Measurements from ENCODE around the gene ONECUT1. TPM values are rescaled to one million over a fixed set of nuclear protein-coding genes. Genes with fewer than 3 reads are reported as not detected.
A peak's percentile ranks its signal among the peaks of the same experiment; 100 is the strongest.

ONECUT1 gene
- polyA plus RNA-seq, 1 donor = 0.23 TPM

DNA sequence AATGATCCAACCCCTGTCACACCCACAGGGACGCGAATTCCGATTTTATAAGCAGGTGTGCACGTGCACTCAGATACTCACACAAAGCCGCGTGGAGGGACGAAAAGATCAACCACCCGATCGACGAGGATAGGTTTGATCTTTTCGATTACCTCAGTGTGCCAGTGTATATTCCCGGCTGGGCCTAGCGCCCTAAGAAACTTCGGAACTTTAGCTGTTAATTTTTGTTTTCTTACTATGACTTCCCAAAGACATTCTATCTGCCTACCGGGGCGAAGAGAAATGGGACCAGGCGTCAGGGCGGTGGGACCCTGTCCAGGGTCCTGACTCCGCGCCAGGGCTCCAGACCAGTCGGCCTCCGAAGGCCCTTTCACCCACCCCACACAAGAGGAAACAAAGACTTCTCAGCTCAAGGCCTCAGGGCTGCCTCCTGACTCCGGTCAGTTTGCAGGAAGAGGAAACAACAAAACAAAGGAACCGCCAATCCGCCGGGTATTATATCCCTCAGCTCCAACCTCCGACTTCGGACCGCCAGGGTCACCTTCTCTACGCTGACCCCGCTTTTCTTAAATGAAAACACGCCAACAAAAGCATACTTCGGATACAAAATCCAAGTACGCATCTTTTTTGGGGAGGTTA lies 6.8 kb downstream of the ONECUT1 start:
- peak; percentile 61 for DNase-seq

DNA sequence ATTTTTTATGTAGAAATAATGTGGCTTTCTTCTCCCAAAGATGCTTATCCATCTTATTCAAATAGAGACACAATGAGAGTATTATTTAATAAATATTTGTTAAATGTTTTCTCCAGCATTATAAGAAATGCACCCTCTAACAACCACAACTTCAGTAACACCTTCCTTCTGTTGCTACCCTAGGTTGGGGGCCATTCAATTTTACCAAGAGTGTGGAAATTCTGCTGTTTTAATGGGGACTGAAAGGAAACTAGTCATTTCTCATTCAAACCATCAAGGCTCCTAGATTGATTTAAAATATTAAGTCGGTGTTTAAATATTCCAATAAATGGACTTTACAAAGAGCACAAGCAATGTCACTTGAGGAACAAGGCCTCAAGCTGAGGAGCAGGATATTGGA lies 7.6 kb downstream of the ONECUT1 start:
- no peak for DNase-seq

DNA sequence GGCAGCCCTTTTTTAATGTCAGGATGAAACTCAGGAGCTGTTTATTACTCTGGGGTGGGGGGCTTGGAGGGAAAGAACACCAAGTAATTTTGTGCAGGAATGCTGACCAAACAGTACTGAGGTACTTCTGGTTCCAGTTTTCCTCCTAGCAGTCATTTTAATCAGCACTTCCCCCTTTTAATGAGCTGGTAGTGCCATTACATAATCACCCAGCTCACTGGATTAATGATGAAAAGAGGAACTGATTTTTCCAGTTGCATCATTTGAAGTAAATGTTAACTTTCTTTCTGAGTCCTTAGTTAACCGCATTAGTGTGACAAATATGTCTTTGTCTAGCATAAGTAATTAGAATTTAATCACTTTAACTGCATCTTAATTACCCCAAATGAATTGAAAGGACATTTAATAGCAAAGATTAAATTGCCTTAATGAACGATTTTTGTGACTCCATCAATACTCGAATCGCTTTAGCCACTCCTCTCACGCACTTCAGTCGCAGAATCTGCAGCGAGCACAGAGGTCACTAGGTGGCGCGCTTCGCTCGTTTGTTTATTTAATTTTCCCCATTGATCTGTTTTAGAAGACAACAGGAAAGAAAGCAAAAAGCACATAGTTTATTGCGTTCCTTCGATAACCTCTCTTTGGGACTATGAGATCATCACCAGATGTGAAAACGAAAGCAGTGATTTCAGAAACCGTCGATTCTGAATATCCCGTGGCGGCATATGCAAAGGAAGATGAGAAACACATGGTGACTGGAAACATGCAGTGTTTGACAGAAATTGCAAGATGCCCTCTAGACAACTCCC lies 9.8 kb downstream of the ONECUT1 start:
- no peak for DNase-seq

DNA sequence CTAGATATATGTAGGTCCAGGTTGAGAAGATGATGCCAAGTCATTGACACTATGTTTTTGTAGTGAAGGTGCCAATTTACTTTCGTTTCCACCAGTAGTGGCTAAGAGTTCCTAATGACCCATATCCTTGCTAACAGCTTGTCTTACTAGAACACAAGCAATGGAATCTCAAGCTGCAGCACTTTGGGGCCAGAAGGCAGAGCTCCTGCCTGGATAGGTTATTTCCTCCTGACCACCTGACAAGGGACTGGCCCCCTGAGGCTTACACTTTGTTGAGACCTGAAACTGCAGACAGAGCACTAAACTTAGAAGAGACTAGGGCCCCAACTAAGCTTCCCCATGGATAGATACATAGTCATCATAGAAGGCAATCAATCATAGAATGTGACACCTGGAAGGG lies 11.7 kb downstream of the ONECUT1 start:
- no peak for DNase-seq

DNA sequence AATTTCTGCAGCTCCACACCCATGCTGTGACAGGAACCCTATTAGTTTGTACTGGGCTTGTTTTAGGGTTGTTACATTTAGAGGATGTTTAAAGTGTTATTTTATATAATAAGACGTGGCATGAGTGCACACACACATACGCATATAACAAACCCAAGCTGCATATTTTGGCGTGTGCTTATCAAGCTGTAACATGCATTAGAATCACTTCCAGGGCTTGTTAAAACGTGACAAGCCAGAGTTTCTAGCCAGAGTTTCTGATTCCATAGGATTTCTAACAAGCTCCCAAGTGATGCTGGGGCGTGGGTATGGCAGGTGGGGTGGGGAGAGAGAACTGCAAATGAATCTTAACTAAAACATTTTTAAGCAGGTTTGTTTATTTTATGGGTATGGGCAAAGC lies 17.4 kb downstream of the ONECUT1 start:
- DNase-seq = no peak

DNA sequence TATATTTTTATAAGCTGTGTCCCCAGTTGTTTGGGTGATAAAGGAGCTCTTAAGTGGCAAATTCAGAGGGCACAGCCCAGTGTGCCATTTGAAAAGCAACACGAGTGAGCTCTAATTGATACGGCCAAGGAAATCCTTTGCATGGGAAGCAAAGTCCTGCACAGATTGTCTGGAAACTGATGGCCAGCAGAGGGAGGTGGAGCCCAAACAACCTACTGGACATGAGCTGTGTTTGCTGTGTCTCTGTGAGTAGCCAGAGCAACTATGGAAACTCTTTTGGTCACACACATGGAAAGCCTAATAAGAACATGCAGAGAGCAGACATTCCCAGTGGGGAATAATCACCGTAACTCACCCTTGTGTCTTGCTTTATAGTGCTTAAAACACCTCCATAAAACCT lies 24.4 kb downstream of the ONECUT1 start:
- DNase-seq = no peak

DNA sequence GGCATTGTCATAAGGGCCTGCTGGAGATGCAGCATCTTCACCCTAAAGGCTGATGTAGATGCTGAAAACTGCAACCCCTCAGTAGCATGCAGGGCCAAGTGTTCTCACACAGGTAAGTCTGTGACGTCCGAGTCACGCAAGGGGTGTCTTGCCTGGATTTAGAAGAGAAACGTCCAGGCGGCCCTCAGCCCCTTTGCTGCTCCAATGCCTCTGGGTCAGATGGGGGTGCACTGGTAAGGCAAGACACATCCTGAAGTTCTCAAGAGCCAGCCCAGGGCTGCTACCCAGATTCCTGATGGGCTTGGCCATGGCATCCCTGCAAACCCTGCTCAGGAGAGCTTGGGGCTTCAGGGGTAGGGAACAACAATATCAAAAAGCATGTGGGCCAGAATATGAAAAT lies 25.4 kb downstream of the ONECUT1 start:
- no peak for DNase-seq

DNA sequence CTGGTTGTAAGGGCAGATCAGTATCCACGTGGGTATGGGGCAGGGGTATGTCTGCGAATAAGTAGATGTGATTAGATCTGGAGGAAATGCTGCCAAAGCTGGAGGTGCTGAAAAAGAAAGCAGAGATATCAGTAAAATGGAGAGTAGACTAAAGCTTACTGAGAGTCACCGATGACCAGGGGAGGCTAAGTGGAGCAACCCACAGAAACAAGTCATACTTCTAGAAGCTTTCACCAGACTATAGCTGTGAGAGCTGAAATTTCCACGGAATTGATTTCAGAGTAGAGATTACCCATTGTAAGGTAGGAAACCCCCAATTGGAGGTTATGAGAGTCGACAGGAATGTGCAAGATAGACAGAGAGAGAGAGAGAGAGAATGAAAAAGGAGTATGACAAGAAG lies 27.5 kb downstream of the ONECUT1 start:
- DNase-seq = no peak

DNA sequence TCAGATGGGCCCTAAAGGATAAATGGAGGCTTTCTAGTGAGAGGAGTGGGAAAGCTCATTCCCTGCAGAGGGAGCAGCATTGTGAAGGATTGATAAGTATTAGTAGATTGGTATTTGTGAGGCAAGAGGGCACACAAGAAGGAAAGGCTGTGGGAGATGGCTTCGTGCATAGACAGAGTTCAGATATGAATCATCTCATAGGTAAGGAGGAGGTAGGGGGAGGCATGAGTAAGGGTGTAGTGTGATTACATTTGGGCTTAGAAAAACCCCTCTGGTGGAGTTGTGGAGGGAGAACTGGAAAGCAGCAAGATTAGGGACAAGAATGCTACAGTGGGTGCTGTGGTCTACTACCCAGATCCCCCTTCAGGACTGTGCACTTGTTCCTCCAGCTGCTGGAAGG lies 29.6 kb downstream of the ONECUT1 start:
- DNase-seq = no peak

DNA sequence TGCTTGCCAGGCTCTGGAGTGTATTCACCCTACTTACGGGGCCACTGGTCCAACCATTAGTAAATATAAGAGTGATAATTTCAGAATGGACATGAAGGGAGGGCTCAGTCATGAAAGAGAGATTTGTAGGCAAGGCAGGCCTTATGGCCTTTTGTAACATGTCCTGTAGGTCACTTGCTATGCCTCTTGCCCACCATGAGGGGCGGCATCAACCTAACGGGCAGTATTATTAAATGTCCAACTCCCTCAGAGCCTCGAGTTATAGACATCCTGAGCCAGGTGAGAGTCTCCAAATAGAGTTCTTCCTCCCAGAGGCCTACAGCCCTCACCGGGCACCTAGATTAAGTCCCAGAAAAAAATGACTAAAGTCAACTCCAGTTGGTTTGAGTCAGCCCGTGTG lies 30.2 kb downstream of the ONECUT1 start:
- DNase-seq = no peak

DNA sequence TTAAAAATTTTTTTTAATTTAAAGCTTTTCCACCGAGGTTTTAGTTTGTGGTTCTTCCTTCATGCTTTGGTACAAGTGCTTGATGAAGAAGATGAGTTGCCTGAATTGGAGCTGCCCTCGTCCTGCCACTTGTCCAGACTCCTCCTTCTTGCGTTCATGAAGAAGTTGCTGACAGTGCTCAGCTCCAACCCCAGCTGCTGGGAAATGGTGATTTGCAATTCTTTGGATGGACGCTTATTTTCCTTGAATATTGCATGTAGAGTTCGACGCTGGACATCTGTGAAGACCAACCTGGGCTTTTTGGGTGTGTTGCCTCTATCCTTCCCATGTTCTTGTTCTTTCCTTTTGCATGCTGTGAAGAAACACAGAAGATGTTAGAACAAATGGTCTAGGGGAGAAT lies 32.6 kb downstream of the ONECUT1 start:
- DNase-seq = no peak

DNA sequence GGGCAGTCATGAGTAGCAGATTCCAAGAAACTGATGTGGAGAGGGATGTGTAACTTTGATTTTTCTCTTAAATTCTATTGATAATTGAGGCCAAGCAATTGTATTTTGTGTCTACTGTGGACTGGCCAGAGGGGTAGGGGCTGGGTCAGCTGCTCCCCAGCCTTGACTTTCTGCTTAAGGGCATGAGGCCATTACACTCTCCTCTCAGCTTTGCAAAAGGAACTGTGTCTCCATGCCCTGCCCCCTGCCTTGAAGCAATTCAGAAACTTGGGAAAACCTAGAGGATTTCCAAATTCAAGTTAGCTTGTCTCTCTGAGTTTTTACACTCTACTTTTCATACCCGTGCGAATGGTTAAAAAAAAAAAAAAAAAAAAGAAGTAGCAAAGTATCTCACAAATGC lies 38.6 kb downstream of the ONECUT1 start:
- DNase-seq = no peak

DNA sequence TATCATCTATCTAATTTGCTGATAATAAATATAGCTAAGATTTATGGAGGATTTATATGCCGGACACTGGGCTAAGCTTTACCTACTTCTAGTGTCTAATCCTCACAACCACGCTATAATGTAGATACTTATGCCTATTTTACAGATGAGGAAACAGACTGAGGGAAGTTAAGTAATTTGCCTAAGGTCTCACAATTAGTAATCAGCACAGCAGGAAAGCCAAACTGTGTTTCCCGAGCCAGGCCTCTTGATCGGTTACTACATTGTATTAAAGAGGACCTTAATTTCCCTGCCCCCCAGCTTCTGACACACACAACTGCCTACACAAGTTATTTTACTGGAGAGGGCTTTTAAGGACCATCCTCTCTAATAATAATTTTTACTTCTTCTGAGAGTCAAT lies 40.9 kb downstream of the ONECUT1 start:
- DNase-seq = no peak

DNA sequence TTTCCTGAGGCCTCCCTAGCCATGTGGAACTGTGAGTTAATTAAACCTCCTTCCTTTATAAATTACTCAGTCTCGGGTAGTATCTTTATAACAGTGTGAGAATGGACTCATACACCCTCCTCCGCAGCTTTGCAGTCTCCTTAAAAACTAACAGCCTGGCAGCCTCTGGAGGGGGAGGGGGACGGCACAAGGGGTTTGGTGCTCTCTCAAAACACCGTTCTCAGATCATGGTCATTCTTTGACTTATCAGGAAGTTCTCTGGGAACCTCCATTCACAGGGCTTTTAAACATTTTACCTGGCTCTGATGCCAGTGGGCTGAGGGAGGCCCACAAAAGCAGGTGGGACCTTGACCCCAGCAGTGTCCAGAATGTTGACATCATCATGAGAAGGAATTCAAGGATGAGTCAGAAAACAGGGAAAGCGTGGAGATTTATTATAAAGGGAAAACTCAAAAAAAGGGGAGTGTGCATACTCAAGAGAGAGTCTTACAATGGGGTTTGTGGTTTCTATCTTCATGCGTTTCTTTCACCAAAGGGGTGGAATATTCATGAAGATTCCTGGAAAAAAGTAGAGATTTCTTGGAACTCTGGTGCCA lies 43.9 kb downstream of the ONECUT1 start:
- no peak for DNase-seq

DNA sequence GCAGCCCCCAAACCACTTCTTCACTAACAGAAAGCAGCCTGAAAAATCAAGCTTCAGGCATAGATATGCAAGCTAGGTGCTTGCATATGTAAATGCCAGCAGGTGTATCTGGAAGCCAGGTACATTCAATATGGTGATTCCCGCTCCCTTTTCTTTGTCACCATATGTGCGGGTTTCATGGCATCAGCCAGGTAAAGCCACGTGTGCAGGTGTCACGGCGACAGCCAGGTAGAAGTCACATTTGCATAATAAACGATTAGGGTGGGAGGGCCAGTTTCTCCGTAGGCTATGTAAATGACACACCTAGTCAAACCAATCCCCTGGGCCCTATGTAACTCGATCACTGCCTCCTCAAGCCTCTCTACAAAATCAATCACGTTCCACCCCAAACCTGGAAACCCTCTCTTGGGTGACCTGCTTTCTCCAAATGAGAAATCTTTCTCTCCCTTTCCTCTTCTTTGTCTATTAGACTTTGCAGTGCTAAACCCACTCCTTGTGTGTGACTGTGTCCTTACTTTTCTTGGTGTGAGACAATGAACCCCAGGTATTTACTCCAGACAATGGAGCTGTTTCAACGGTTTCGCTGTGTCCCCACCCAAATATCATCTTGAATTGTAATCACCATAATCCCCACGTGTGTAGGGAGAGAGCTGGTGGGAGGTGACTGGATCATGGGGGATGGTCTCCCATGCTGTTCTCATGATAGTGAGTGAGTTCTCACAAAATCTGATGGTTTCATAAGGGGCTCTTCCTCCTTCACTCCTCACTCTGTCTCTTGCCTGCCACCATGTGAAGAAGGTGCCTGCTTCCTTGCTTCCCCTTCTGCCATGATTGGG lies 44.6 kb downstream of the ONECUT1 start:
- no peak for DNase-seq

DNA sequence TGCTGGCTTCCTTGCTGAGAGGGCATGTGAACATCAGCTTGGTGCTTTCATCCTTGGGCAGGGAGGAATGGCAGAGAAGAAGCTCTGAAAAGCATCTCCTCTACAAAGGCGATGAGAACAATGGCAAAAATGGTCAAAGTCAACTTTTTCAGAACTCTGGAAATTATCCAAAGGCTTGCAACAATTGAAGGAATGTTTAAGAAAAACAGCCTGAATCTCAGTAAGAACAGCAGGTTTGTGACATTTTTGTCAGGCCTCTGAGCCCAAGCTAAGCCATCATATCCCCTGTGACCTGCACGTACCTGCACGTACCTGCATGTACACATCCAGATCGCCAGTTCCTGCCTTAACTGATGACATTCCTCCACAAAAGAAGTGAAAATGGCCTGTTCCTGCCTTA lies 51.8 kb downstream of the ONECUT1 start:
- DNase-seq = no peak

DNA sequence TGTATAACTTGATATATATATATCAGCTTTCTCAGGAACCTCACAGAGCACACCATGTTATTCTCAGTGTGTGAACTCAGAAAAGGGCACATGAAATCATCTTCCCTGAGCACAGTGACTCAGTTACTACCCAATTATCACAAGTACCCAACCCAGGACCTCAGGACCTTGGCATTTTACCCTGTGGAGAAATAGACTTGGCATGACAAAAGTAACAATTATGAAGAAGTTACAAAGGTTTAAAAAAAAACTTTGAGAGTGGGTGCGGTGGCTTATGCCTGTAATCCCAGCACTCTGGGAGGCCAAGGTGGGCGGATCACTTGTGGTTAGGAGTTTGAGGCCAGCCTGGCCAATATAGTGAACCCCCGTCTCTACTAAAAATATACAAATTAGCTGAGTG lies 52.4 kb downstream of the ONECUT1 start:
- DNase-seq = no peak

DNA sequence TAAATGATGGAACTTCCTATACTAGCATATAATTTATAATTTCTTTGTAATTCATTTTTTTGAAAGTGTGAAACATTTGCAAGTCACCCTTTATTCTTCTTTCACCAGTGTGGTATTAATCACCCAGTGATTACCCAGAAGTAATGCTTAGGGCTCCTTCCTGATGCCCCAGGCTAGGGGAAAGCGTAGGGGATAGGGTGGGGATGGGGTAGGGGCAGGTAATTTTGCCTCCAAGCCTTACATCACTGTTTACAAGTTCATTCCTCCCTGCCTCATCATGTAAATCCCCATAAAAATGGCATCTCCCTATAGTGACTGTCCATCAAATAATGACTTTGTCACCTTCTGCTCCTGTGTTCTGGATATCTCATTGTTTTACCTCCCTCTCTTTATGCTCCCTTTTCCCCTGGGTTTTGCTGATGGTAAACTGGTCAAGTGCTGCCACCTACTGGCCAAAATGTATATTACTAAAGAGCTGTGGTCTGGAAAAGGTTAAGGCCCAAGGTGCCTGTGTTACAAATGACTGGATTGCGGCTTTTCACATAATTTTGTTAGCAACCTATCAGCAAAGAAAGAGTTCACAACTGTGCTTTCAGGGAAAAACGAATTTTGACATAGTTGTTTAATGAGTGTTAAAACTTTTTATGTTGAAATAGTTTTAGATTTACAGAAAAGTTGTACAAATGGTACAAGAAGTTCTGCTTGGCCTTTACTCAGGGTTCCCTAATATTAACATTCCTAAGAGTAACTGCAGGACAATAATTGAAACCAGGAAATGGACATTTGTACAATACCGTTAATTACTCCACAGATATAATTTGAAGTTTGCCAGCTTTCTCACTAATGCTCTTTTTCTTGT lies 54.7 kb downstream of the ONECUT1 start:
- DNase-seq = peak; percentile 76

DNA sequence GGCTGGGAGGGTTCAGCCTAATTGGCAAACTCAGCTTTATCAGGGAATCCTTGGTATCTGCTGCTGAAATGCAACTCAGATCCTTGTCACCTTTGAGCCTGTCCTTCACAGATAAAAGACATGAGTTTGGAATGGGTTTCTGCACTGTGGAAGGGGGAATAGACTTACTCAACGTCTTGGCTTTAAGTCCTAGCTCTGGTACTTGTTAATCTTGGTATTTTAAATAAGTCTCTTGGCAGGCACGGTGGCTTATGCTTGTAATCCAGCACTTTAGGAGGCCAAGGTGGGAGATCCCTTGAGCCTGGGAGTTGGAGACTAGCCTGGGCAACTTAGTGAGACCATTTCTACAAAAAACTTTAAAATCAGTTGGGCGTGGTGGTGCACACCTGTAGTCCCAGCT lies 55.8 kb downstream of the ONECUT1 start:
- DNase-seq = no peak

DNA sequence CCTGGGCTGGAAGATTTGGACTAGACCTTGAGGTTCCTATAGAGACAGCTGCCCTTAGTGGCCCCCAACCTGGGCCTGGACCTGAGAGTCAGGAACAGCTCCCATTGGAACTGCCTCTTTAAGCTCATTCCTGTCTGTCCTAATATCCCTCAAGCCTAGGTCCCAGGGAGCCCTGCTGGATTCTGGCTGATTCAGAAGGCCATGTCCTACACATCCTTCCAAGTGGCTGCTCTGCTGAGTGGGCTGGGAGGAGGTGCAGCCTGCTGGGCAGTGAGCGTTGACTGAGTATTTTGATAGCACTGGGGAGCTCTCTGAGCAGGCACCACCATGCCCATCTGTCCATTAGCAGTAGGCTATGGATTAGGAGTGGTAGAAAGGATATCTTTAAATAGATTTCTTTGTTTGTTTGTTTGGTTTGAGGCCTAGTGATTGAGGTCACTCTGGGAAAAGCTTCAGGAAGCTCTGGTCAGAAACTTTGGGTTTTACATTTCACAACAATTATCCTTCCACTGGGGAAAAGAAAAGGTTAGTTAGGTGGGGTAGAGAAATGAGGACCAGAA lies 56.4 kb downstream of the ONECUT1 start:
- DNase-seq = no peak

DNA sequence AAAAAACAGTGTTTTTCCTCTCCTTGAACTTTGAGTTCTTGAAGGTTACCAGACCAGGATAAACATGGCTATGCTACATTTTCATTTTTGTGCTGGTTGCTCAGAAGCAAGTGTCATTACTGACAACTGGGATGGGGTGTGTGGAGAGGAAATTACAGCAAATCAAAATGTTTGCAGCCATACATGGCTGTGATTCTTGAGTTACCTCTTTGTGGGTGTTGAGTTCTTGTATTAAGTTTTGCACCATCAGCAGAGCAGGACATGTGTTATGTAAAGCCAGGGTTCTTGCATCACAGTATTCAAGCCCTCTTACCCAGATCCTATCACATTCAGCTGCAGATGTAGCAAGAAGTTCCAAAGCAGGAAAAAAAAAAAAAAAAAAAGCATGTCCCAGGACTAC lies 57.0 kb downstream of the ONECUT1 start:
- DNase-seq = no peak

Data from left kidney (tissue), 2 donors.